Liver (tissue), 9 donors: ENCODE results near the gene IRAK3. TPM values are rescaled to one million over a fixed set of nuclear protein-coding genes. Genes with fewer than 3 reads are reported as not detected.

ENCODE experiments used
- DNase-seq: peaks from one replicate; pipeline ENCODE4 v3.0.0-alpha.2; 2017; ENCODE audit warnings: low spot score
- H3K27ac ChIP-seq, 2 donors: one replicate each; pipeline ENCODE4 v1.7.0; 2013; ENCODE audit warnings: inconsistent platforms in 2 of 2, low read length in 2 of 2, control low read depth in 1 of 2, low read depth in 1 of 2, mild to moderate bottlenecking in 1 of 2
- H3K27me3 ChIP-seq, 4 donors: one replicate each; pipeline versions ENCODE4 v1.6.1 to v1.7.0; 2013; ENCODE audit warnings: low read length in 3 of 4, inconsistent platforms in 1 of 4, mild to moderate bottlenecking in 1 of 4, moderate library complexity in 1 of 4; ENCODE audit not compliant: control insufficient read depth in 4 of 4, insufficient read depth in 4 of 4
- H3K36me3 ChIP-seq, 4 donors: one replicate each; pipeline versions ENCODE4 v1.6.1 to v1.7.0; 2013; ENCODE audit warnings: low read length in 3 of 4, mild to moderate bottlenecking in 3 of 4, low read depth in 1 of 4, moderate library complexity in 1 of 4; ENCODE audit not compliant: control insufficient read depth in 4 of 4, insufficient read depth in 3 of 4
- H3K4me1 ChIP-seq, 4 donors: one replicate each; pipeline versions ENCODE4 v1.6.1 to v1.7.0; 2013; ENCODE audit warnings: low read length in 3 of 4, mild to moderate bottlenecking in 3 of 4, moderate library complexity in 1 of 4; ENCODE audit not compliant: control insufficient read depth in 4 of 4, insufficient read depth in 4 of 4
- H3K4me3 ChIP-seq, 3 donors: one replicate each; pipeline versions ENCODE4 v1.6.1 to v1.7.0; 2013; ENCODE audit warnings: low read length in 3 of 3, control low read depth in 1 of 3, low read depth in 1 of 3, mild to moderate bottlenecking in 1 of 3
- H3K9ac ChIP-seq, 2 donors: one replicate each; pipeline ENCODE4 v1.7.0; 2013; ENCODE audit warnings: low read length in 2 of 2, mild to moderate bottlenecking in 2 of 2, moderate library complexity in 2 of 2, control low read depth in 1 of 2, low read depth in 1 of 2
- H3K9me3 ChIP-seq, 4 donors: one replicate each; pipeline versions ENCODE4 v1.6.1 to v1.7.0; 2013; ENCODE audit warnings: low read length in 3 of 4; ENCODE audit not compliant: control insufficient read depth in 4 of 4
- EGR1 ChIP-seq, 2 donors: IDR thresholded peaks; 2 replicates each; pipeline ENCODE4 v1.6.1; 2016 to 2018; ENCODE audit warnings: antibody characterized with exemption in 2 of 2, low read depth in 2 of 2
- FOXA1 ChIP-seq: IDR thresholded peaks from 2 replicates; pipeline ENCODE4 v1.6.1; 2016; ENCODE audit warnings: antibody characterized with exemption
- FOXA2 ChIP-seq: IDR thresholded peaks from 2 replicates; pipeline ENCODE4 v1.6.1; 2016; ENCODE audit warnings: antibody characterized with exemption
- GABPA ChIP-seq, 2 donors: IDR thresholded peaks in 1 of 2; conservative IDR thresholded peaks in 1 of 2; 2 replicates each; pipeline ENCODE4 v1.6.1; 2016; ENCODE audit warnings: antibody characterized with exemption in 2 of 2, mild to moderate bottlenecking in 1 of 2, moderate library complexity in 1 of 2
- HNF4A ChIP-seq, 2 donors: conservative IDR thresholded peaks; 2 replicates each; pipeline ENCODE4 v1.6.1; 2016; ENCODE audit warnings: antibody characterized with exemption in 2 of 2, mild to moderate bottlenecking in 2 of 2
- HNF4G ChIP-seq: IDR thresholded peaks from 2 replicates; pipeline ENCODE4 v1.6.1; 2016; ENCODE audit warnings: antibody characterized with exemption
- JUND ChIP-seq, 2 donors: IDR thresholded peaks; 2 replicates each; pipeline ENCODE4 v1.6.1; 2016; ENCODE audit warnings: antibody characterized with exemption in 2 of 2
- NR2F2 ChIP-seq: IDR thresholded peaks from 2 replicates; pipeline ENCODE4 v1.6.1; 2016; ENCODE audit warnings: antibody characterized with exemption
- RAD21 ChIP-seq, 2 donors: IDR thresholded peaks; 2 replicates each; pipeline ENCODE4 v1.6.1; 2016; ENCODE audit warnings: antibody characterized with exemption in 2 of 2, mild to moderate bottlenecking in 2 of 2
- RXRA ChIP-seq, 2 donors: IDR thresholded peaks; 2 replicates each; pipeline ENCODE4 v1.6.1; 2017 to 2018; ENCODE audit warnings: antibody characterized with exemption in 2 of 2, mild to moderate bottlenecking in 1 of 2
- SP1 ChIP-seq: IDR thresholded peaks from 2 replicates; pipeline ENCODE4 v1.6.1; 2018; ENCODE audit warnings: antibody characterized with exemption, mild to moderate bottlenecking
- TAF1 ChIP-seq: conservative IDR thresholded peaks from 2 replicates; pipeline ENCODE4 v1.6.1; 2016; ENCODE audit warnings: antibody characterized with exemption, mild to moderate bottlenecking
- YY1 ChIP-seq: IDR thresholded peaks from 2 replicates; pipeline ENCODE4 v1.6.1; 2016; ENCODE audit warnings: antibody characterized with exemption, mild to moderate bottlenecking
- WGBS: extraction: QIAGEN DNeasy Blood & Tissue Kit; methylation state at CpG from one replicate; pipeline ENCODE4 v1.1.7; 2013; 5-methylcytosine and 5-hydroxymethylcytosine counted together
- polyA plus RNA-seq, 2 donors: library from polyadenylated mRNA; stranded (reverse) in 1 of 2; unstranded in 1 of 2; fragments of 200-250 nt in 1 of 2; fragments of >200 nt in 1 of 2; fragmentation: Nextera tagmentation in 1 of 2; extraction: Ambion mirVana in 1 of 2; gene quantifications; one replicate each; pipeline versions ENCODE4 v1.2.1 to v1.2.3, GENCODE V29; 2013 to 2015
- total RNA-seq, 2 donors: library from RNA; depleted of rRNA; stranded (reverse); fragments of >200 nt; gene quantifications; one replicate each; pipeline ENCODE4 v1.2.3, GENCODE V29; 2014
- TF ChIP-seq, protein P1 (sequence below): IDR thresholded peaks from 2 replicates; pipeline ENCODE4 v1.6.1; 2016; ENCODE audit warnings: antibody characterized with exemption, mild to moderate bottlenecking
- TF ChIP-seq, protein P2 (sequence below): IDR thresholded peaks from 2 replicates; pipeline ENCODE4 v1.6.1; 2016; ENCODE audit warnings: antibody characterized with exemption
- TF ChIP-seq, protein P3 (sequence below): IDR thresholded peaks from 2 replicates; pipeline ENCODE4 v1.6.1; 2016; ENCODE audit warnings: antibody characterized with exemption
- TF ChIP-seq, protein P4 (sequence below): IDR thresholded peaks from 2 replicates; pipeline ENCODE4 v1.6.1; 2016; ENCODE audit warnings: antibody characterized with exemption
- TF ChIP-seq, protein P5 (sequence below): fragments of 150-350 bp; IDR thresholded peaks from 2 replicates; pipeline ENCODE4 v1.5.1; 2017; ENCODE audit warnings: improper control_type of control experiment, low read depth, low read length; ENCODE audit not compliant: missing input control
- donor health status: healthy.
- donor health status: healthy.
- donor health status: healthy.
- donor health status: healthy.
- donor health status: healthy.

The IRAK3 gene
- total and polyA plus RNA-seq, 4 donors: 1.1 to 8.6 (median 3.5) TPM

DNA sequence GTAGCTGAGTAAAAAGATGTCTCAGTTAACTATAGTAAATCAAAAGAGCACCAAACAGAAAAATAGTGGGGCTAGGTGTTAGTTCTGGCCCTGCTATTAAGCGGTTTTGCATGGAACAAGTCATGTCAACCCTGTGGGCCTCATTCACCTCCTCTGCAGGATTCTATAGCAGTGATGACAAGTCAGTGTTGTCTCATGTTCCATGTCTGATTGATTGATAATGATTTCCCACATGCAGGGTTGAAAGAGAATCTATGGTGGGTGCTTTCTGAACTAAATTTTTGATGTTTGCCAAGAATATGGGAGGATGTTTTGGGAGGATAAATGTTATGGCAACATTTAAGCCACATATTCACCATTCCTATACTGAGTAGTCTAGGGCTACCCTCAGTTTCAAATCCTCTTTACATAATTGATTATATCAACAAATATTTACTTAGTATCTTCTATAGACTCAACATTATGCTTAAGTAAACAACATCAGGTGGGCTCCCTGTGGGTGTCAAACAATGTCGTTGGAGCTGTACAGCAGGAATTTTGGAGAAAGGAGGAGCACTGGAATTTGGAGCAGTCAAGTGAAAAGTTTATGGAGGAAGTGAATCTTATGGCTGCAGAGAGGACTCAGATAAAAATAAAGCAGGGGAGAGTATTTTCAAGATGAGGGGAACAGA is 48.6 kb downstream of the IRAK3 start:
- H3K4me1 ChIP-seq: no peaks in the 10 kb centered on the region
- H3K36me3 ChIP-seq: no peaks in the 10 kb centered on the region
- H3K9ac ChIP-seq: no peak overlapping the region
- H3K27ac ChIP-seq: no peak overlapping the region
- 66% methylated on average over 2 of the region's 2 CpGs for WGBS
- no peak overlapping the region for H3K4me3 ChIP-seq
- no peaks in the 10 kb centered on the region for H3K9me3 ChIP-seq
- DNase-seq: no peak
- TF ChIP-seq, protein P1, sequence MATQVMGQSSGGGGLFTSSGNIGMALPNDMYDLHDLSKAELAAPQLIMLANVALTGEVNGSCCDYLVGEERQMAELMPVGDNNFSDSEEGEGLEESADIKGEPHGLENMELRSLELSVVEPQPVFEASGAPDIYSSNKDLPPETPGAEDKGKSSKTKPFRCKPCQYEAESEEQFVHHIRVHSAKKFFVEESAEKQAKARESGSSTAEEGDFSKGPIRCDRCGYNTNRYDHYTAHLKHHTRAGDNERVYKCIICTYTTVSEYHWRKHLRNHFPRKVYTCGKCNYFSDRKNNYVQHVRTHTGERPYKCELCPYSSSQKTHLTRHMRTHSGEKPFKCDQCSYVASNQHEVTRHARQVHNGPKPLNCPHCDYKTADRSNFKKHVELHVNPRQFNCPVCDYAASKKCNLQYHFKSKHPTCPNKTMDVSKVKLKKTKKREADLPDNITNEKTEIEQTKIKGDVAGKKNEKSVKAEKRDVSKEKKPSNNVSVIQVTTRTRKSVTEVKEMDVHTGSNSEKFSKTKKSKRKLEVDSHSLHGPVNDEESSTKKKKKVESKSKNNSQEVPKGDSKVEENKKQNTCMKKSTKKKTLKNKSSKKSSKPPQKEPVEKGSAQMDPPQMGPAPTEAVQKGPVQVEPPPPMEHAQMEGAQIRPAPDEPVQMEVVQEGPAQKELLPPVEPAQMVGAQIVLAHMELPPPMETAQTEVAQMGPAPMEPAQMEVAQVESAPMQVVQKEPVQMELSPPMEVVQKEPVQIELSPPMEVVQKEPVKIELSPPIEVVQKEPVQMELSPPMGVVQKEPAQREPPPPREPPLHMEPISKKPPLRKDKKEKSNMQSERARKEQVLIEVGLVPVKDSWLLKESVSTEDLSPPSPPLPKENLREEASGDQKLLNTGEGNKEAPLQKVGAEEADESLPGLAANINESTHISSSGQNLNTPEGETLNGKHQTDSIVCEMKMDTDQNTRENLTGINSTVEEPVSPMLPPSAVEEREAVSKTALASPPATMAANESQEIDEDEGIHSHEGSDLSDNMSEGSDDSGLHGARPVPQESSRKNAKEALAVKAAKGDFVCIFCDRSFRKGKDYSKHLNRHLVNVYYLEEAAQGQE: no peak
- no peak for TF ChIP-seq YY1
- H3K27me3 ChIP-seq: peaks cover 0 to 3% (median 0%) of the 10 kb centered on the region in 4 donors

DNA sequence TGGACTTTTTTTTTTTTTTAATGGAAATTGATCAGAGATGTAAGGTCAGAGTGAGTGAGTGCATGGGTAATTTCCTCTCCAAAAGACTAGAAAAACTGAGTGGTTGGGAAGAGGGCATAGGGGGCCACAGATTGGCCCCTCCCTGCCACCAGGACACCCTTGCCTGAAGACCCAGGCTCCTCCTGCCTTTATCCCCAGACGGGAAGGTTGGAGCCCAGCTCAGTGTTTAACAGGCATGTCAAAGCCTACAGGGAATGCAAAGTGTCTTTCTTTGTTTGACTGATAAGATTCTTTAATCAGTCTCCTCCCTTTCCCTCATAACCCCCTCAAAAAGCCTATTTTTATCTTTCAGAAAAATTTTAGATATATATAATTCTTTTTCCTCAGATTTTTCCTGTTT is 50.3 kb downstream of the IRAK3 start:
- no peaks in the 10 kb centered on the region for H3K9me3 ChIP-seq
- peaks cover 0 to 3% (median 0%) of the 10 kb centered on the region in 4 donors for H3K27me3 ChIP-seq
- H3K4me3 ChIP-seq: no peak overlapping the region
- TF ChIP-seq JUND (IDR thresholded peaks at IDR 0.05) (no peak), HNF4A (conservative IDR thresholded peaks at IDR 0.05) (no peak), RXRA (IDR thresholded peaks at IDR 0.05) (no peak), TAF1 (no peak), EGR1 (IDR thresholded peaks at IDR 0.05; ENCODE audit: low read depth in 2 of 2) (no peak), GABPA (IDR thresholded peaks at IDR 0.05 in 1 of 2, conservative IDR thresholded peaks at IDR 0.05 in 1 of 2) (no peak), NR2F2 (no peak), HNF4G (no peak), SP1 (no peak), RAD21 (IDR thresholded peaks at IDR 0.05) (no peak), YY1 (no peak), FOXA1 (no peak), FOXA2 (no peak)
- TF ChIP-seq, protein P2, sequence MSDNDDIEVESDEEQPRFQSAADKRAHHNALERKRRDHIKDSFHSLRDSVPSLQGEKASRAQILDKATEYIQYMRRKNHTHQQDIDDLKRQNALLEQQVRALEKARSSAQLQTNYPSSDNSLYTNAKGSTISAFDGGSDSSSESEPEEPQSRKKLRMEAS: no peak
- TF ChIP-seq, protein P3, sequence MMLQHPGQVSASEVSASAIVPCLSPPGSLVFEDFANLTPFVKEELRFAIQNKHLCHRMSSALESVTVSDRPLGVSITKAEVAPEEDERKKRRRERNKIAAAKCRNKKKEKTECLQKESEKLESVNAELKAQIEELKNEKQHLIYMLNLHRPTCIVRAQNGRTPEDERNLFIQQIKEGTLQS: no peak
- TF ChIP-seq, protein P1: no peak
- TF ChIP-seq, protein P4, sequence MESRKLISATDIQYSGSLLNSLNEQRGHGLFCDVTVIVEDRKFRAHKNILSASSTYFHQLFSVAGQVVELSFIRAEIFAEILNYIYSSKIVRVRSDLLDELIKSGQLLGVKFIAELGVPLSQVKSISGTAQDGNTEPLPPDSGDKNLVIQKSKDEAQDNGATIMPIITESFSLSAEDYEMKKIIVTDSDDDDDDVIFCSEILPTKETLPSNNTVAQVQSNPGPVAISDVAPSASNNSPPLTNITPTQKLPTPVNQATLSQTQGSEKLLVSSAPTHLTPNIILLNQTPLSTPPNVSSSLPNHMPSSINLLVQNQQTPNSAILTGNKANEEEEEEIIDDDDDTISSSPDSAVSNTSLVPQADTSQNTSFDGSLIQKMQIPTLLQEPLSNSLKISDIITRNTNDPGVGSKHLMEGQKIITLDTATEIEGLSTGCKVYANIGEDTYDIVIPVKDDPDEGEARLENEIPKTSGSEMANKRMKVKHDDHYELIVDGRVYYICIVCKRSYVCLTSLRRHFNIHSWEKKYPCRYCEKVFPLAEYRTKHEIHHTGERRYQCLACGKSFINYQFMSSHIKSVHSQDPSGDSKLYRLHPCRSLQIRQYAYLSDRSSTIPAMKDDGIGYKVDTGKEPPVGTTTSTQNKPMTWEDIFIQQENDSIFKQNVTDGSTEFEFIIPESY: no peak
- TF ChIP-seq, protein P5, sequence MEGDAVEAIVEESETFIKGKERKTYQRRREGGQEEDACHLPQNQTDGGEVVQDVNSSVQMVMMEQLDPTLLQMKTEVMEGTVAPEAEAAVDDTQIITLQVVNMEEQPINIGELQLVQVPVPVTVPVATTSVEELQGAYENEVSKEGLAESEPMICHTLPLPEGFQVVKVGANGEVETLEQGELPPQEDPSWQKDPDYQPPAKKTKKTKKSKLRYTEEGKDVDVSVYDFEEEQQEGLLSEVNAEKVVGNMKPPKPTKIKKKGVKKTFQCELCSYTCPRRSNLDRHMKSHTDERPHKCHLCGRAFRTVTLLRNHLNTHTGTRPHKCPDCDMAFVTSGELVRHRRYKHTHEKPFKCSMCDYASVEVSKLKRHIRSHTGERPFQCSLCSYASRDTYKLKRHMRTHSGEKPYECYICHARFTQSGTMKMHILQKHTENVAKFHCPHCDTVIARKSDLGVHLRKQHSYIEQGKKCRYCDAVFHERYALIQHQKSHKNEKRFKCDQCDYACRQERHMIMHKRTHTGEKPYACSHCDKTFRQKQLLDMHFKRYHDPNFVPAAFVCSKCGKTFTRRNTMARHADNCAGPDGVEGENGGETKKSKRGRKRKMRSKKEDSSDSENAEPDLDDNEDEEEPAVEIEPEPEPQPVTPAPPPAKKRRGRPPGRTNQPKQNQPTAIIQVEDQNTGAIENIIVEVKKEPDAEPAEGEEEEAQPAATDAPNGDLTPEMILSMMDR: no peak
- WGBS: 58% methylated on average over 1 of the region's 1 CpG
- DNase-seq: no peak
- no peak overlapping the region for H3K9ac ChIP-seq
- no peaks in the 10 kb centered on the region for H3K36me3 ChIP-seq
- no peaks in the 10 kb centered on the region for H3K4me1 ChIP-seq
- H3K27ac ChIP-seq: no peak overlapping the region
